Measurements from ENCODE around the gene WRAP53.
A peak's percentile ranks its signal among the peaks of the same experiment; 100 is the strongest.

WRAP53 gene

GRCh38 chr17:7684851-7685532, 3.3 kb upstream of the WRAP53 start:
- no peak for DNase-seq

GRCh38 chr17:7685533-7686221, 2.6 kb upstream of the WRAP53 start:
- peak; percentile 81 for DNase-seq

- DNase-seq = peak; percentile 68
Observed at GRCh38 chr17:7686222-7687071, 1.8 kb upstream of the WRAP53 start.

GRCh38 chr17:7687072-7687907, 987 bp upstream of the WRAP53 start, which contains the start of gene TP53:
Gene TP53, minus strand, starts transcription at chr17:7687490. Its CDS starts 10,896 bp downstream, at chr17:7676594.
- DNase-seq = peak; percentile 78

- DNase-seq = no peak
Observed at GRCh38 chr17:7688808-7689316, 585 bp downstream of the WRAP53 start.

- DNase-seq = no peak
Observed at GRCh38 chr17:7695586-7695985, 7.3 kb downstream of the WRAP53 start.

- DNase-seq = no peak
Observed at GRCh38 chr17:7697828-7698588, 9.7 kb downstream of the WRAP53 start.

- no peak for DNase-seq
Observed at GRCh38 chr17:7700510-7700909, 12.2 kb downstream of the WRAP53 start.

- no peak for DNase-seq
Observed at GRCh38 chr17:7701681-7702080, 13.4 kb downstream of the WRAP53 start.

- DNase-seq = no peak
Observed at GRCh38 chr17:7702776-7703175, 14.5 kb downstream of the WRAP53 start.

- DNase-seq = no peak
Observed at GRCh38 chr17:7703584-7704479, 15.6 kb downstream of the WRAP53 start.

- DNase-seq = no peak
Observed at GRCh38 chr17:7704601-7705268, 16.5 kb downstream of the WRAP53 start, which contains the start of gene EFNB3. Gene EFNB3, plus strand, starts transcription at chr17:7705202. Its CDS starts 397 bp downstream, at chr17:7705599.

GRCh38 chr17:7705269-7706255, 17.3 kb downstream of the WRAP53 start:
- DNase-seq = no peak

- no peak for DNase-seq
Observed at GRCh38 chr17:7706631-7707354, 18.5 kb downstream of the WRAP53 start.

- no peak for DNase-seq
Observed at GRCh38 chr17:7707446-7707845, 19.2 kb downstream of the WRAP53 start.

- DNase-seq = no peak
Observed at GRCh38 chr17:7707858-7708750, 19.8 kb downstream of the WRAP53 start.

GRCh38 chr17:7709031-7709430, 20.8 kb downstream of the WRAP53 start:
- no peak for DNase-seq

Data from T-helper 9 cell (primary cell).